NCI-H2081 treated with DMSO at 0.1 percent for 48 hours (cell line): ENCODE data around the gene HDAC4.
"Not testable (repeated sequence)": the region's sequence is repeated elsewhere in the genome, so short reads cannot be mapped to it uniquely, and the experiment has no call there.

ENCODE experiments used
- DNase-seq: peaks from one replicate; lab custom pipeline; 2025; lab: John Stamatoyannopoulos, UW

Gene HDAC4

DNA sequence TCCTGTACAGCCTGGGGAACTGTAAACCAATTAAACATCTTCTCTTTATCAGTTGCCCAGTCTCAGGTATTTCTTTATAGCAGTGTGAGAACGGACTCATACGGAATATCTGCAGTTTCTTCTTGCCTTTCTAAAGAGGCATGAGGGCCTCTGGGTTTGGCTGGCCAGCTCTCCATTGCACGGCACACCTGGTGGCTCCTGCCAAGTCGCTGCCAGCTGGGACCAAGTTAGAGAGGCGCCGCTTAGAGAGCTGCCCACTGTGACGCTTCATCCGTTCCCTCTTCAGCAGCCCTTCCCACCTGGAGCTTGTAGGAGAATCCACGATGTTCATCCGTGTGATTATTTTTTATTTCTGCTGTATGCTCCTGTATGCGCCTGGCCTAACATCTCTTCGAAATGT, 357.5 kb downstream of the HDAC4 start:
- DNase-seq = no peak

DNA sequence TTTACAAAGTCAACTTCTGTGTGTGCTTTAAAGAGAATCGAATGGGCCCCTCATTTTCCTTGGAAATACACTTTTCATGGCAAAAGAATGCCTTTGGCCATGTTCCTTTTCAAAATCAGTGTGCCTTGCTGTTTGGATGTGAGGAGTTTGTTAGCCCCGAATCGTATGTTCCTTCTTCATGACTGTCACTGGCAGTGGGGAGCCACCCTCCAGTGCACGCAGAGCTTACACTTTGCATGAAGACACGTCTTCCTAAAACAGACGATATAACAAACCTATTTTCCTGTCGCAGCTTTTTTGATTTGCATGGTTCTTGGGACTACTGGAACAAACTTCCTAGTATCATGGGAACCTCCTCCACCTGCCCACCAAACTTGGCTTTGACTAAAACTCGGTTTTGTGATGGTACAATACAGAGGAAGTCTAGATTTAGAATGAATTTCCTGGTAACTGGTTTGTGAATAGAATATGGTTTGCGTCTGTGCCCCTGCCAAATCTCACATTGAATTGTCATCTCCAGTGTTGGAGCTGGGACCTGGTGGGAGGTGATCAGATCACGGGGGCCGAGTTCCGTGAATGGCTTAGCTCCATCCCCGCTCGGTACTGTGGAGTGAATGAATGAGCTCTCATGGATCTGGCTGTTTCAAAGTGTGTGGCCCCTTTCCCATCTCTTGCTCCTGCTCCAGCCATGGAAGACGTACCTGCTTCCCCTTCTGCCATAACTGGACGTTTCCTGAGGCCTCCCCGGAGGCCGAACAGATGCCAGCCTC, 358.1 kb downstream of the HDAC4 start:
- DNase-seq = no peak

DNA sequence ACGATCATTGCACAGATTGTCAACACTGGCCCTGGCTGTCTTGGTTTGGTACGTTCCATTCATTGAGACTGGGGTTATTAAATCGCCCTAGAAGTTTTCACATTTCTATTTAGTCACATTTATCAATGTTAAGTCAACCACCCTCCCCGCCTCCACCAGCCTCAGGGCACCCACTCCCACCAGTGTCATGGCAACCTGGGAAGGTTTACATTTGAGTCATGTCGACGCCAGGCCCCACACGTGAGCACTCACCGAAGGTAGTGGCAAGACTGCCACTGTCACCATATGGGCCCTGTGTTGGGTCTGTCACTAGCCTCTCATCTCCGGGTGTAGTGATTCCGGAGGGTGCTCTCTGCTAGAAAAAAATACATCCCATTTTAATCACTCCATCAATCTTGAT, 358.8 kb downstream of the HDAC4 start:
- DNase-seq = no peak

DNA sequence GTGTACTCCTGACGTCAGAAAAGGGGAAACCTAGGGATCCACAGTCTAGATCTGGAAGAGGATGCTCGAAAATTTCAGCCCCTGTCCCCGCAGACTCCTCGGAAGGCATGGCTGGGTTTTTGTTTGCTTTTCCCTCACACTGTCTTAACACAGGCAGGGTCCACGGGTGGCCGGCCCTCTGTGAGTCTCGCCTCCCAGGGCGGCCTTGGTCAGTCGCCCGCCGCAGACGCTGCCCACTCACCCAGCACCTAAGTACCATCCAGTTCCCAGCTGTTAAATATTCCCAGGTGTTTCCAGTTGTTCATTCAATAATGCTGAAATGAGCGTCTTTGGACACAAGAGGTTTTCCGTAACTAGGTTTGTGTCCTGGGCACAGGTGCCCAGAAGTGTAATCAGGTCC, 359.8 kb downstream of the HDAC4 start:
- DNase-seq = no peak

DNA sequence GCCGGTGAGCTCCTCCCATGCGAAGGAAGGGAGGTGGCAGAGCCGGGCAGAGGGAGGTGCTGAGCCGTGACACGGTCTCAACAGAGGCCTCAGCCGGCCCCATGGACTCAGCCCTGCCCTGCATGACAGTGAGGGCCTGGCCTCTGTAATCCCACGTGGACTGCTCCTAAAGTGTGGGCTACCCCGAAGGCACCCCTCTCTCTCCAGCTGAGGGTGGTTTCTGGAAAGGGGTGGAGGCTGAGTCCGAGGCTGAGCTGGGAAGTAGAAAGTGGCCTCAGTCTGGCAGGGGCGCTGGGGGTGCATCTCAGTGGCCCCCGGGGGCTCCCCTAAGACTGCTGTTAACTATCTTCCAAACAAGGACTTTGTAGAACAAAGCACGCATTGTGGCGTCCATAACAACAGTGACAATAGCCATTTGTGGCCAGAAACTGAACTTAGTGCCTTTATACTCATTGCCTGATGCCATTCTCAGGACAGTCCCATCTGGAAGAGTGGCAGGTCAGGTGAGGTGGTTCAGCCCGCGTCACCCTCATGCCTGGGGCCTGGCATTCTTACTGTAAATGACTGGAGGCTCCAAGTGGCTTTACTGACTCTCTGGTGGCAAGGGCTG, 360.6 kb downstream of the HDAC4 start:
- DNase-seq = no peak

GRCh38 chr2:239039479-239039861, 361.4 kb downstream of the HDAC4 start:
- no peak for DNase-seq

DNA sequence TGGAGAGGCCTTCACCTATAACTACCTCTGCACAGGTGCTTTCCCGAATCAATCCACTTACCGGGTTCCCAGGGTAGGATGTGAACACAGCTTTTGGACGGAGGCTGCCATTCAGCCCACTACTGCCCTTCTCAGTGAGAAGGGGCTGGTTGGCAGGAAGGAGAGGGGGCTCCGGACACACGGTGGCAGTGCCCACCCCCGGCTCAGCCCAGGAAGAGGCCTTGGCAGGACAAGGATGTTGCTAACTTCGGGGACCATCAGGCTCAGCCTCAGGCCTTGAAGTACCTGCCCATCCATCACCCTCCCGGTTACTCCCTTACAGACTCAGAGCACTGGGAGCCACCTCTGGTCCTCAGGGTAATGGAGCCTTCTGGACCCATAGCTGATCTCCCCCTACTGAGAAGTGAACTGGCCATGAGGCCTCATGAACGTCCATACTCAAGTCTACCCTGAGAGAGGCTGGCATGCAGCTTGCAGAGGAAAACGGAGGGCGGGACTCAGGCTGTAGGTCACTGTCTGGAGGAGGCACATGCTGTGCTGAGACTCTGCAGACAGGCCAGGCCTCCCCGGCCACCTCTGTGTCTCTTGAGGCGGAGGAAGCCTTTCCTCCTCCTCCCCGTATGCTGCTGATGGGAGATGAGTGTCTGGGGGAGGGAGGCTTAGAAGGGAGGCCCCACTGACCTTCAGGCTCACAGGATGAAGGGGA, 361.9 kb downstream of the HDAC4 start:
- DNase-seq = no peak

- not testable (repeated sequence) for DNase-seq
These were observed 362.5 kb downstream of the HDAC4 start for GRCh38 chr2:239038284-239038683.

GRCh38 chr2:239037559-239037910, 363.3 kb downstream of the HDAC4 start:
- DNase-seq = no peak

DNA sequence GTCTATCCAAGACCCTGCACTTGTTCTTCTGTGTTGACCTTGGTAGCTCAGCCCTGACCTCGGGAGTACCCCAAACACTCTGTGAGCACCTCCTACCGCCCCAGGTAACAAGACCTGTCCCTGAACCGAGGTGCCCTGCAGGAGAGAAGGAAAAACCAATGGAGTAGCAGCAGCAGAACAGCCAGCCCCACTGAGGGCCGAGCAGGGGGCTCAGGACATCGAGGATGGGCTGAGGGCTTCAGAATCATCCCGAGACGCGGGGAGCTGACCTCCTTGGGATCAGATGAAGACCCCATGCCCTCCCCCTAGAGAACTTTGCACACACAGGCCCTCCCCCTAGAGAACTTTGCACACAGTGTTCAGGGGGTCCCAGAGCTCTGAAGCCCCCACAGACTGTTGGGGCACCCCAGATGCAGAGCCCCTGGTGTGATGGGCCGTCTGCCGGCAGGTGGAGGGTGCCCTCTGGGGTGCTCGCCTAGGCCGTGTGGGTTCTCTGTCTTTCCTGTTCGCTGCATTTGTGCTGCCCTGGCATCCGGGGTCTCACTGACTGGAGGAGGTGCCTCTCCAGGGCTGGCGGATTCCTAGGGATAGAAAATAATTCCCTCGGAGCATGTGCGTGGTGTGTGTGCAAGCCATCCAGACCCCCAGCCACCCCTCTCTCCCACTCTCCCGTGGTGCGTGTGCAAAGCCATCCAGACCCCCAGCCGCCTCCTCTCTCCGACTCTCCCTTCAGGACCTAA, 363.8 kb downstream of the HDAC4 start:
- no peak for DNase-seq

GRCh38 chr2:239035997-239036731, 364.7 kb downstream of the HDAC4 start:
- no peak for DNase-seq

- no peak for DNase-seq
These were observed 365.4 kb downstream of the HDAC4 start for GRCh38 chr2:239035361-239035814.

DNA sequence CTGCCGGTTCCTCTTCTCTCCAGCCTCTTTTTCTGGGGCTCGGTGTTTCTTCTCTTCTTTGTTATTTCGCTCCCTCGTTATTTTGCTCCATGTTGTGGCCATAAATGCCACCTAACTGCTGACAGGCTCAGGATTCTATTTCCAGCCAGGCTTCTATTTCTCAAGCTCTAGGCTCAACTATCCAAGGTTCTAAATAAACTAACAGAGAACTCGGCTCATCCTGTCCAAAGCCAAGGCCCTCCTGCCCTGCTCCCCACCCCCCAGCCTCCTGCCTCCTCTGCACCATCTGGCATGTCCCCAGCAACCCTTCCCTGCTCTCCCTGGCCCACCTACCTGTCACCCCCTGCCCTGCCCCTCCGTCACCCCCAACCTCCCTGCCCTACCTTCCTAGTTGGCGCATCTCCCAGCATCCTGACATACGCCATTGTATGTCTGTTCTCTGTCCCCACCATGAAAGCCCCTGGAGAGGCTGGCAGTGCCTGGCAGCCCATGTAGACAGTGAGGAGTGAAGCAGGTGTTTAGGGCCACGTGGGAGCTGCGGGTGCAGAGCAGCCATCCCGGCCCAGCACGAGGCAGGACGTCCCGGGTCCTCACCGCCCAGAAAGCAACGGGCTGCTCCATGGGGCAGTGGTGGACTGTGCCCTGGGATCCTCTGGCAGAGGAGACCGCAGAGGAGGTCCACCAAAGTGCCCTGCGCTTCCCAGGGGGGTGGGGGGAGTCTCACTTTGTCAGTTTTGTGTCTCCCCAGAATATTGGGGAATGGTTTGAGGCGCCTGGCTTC, 366.1 kb downstream of the HDAC4 start:
- DNase-seq = no peak

GRCh38 chr2:239033801-239034560, 366.8 kb downstream of the HDAC4 start:
- no peak for DNase-seq

- no peak for DNase-seq
These were observed 370.9 kb downstream of the HDAC4 start for GRCh38 chr2:239029958-239030357.

- no peak for DNase-seq
These were observed 372.6 kb downstream of the HDAC4 start for GRCh38 chr2:239028253-239028619.

GRCh38 chr2:239027391-239028252, 373.2 kb downstream of the HDAC4 start:
- DNase-seq = no peak

DNA sequence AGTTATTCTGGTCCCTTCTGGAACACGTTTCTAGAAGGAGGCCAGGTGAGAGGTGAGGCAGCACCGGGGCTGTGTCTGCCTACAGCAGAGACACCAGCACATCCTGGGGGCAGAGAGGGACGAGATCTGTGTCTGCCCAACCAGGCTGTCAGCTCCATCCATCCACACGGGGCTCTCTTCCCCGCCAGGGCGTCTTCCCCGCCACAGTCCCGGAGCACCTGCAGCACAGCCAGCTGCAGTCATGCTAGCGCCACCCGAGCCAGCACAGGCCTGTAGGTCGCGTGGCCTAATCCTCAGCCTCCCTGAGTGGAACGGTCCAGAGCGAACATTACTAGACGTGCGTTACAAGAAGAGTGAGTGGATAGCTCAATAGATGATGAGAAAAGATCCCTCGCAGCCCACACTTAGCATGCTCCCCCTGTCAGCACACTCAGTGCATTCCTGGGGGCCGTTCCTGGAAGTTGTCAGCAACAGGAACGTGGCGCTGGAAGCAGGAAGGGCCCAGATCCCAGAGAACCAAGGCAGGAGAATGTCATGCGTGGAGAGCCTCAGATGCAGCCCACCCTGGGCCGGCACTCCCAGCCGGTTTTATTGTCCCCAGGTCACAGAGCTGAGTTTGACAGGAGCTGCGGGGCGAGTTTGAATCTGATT, 374.0 kb downstream of the HDAC4 start:
- DNase-seq = no peak

DNA sequence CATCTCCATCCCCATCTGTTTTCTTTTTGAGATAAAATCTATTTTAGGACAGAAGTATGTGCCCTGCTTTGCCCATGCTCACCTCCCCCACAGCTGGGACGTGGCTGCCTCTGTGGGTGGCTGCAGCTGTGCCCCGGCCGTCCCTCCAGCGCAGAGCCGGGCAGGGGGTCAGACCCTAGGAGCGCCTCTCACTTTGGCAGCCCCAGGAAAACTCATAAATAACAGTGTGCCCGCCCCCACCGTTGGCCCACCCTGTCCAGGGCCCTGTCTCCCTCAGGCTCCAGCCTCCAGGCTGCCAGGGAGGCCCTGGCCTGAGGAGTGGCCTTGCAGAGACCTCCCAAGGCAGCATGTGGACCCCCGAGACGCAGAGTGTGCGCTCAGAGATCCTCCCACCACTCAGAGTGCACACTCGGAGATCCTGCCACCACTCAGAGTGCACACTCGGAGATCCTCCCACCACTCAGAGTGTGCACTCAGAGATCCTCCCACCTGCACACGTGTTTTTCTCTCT, 374.8 kb downstream of the HDAC4 start:
- DNase-seq = no peak
